Liver (tissue), 9 donors: ENCODE results near the gene MAGI1. TPM values are rescaled to one million over a fixed set of nuclear protein-coding genes. Genes with fewer than 3 reads are reported as not detected.
"Not testable (repeated sequence)": the region's sequence is repeated elsewhere in the genome, so short reads cannot be mapped to it uniquely, and the experiment has no call there.

ENCODE experiments used
- DNase-seq: peaks from one replicate; pipeline ENCODE4 v3.0.0-alpha.2; 2017; ENCODE audit warnings: low spot score
- H3K27ac ChIP-seq, 2 donors: one replicate each; pipeline ENCODE4 v1.7.0; 2013; ENCODE audit warnings: inconsistent platforms in 2 of 2, low read length in 2 of 2, control low read depth in 1 of 2, low read depth in 1 of 2, mild to moderate bottlenecking in 1 of 2
- H3K27me3 ChIP-seq, 4 donors: one replicate each; pipeline versions ENCODE4 v1.6.1 to v1.7.0; 2013; ENCODE audit warnings: low read length in 3 of 4, inconsistent platforms in 1 of 4, mild to moderate bottlenecking in 1 of 4, moderate library complexity in 1 of 4; ENCODE audit not compliant: control insufficient read depth in 4 of 4, insufficient read depth in 4 of 4
- H3K36me3 ChIP-seq, 4 donors: one replicate each; pipeline versions ENCODE4 v1.6.1 to v1.7.0; 2013; ENCODE audit warnings: low read length in 3 of 4, mild to moderate bottlenecking in 3 of 4, low read depth in 1 of 4, moderate library complexity in 1 of 4; ENCODE audit not compliant: control insufficient read depth in 4 of 4, insufficient read depth in 3 of 4
- H3K4me1 ChIP-seq, 4 donors: one replicate each; pipeline versions ENCODE4 v1.6.1 to v1.7.0; 2013; ENCODE audit warnings: low read length in 3 of 4, mild to moderate bottlenecking in 3 of 4, moderate library complexity in 1 of 4; ENCODE audit not compliant: control insufficient read depth in 4 of 4, insufficient read depth in 4 of 4
- H3K4me3 ChIP-seq, 3 donors: one replicate each; pipeline versions ENCODE4 v1.6.1 to v1.7.0; 2013; ENCODE audit warnings: low read length in 3 of 3, control low read depth in 1 of 3, low read depth in 1 of 3, mild to moderate bottlenecking in 1 of 3
- H3K9ac ChIP-seq, 2 donors: one replicate each; pipeline ENCODE4 v1.7.0; 2013; ENCODE audit warnings: low read length in 2 of 2, mild to moderate bottlenecking in 2 of 2, moderate library complexity in 2 of 2, control low read depth in 1 of 2, low read depth in 1 of 2
- H3K9me3 ChIP-seq, 4 donors: one replicate each; pipeline versions ENCODE4 v1.6.1 to v1.7.0; 2013; ENCODE audit warnings: low read length in 3 of 4; ENCODE audit not compliant: control insufficient read depth in 4 of 4
- FOXA2 ChIP-seq: IDR thresholded peaks from 2 replicates; pipeline ENCODE4 v1.6.1; 2016; ENCODE audit warnings: antibody characterized with exemption
- GABPA ChIP-seq, 2 donors: IDR thresholded peaks in 1 of 2; conservative IDR thresholded peaks in 1 of 2; 2 replicates each; pipeline ENCODE4 v1.6.1; 2016; ENCODE audit warnings: antibody characterized with exemption in 2 of 2, mild to moderate bottlenecking in 1 of 2, moderate library complexity in 1 of 2
- HNF4A ChIP-seq, 2 donors: conservative IDR thresholded peaks; 2 replicates each; pipeline ENCODE4 v1.6.1; 2016; ENCODE audit warnings: antibody characterized with exemption in 2 of 2, mild to moderate bottlenecking in 2 of 2
- JUND ChIP-seq, 2 donors: IDR thresholded peaks; 2 replicates each; pipeline ENCODE4 v1.6.1; 2016; ENCODE audit warnings: antibody characterized with exemption in 2 of 2
- NR2F2 ChIP-seq: IDR thresholded peaks from 2 replicates; pipeline ENCODE4 v1.6.1; 2016; ENCODE audit warnings: antibody characterized with exemption
- RAD21 ChIP-seq, 2 donors: IDR thresholded peaks; 2 replicates each; pipeline ENCODE4 v1.6.1; 2016; ENCODE audit warnings: antibody characterized with exemption in 2 of 2, mild to moderate bottlenecking in 2 of 2
- SP1 ChIP-seq: IDR thresholded peaks from 2 replicates; pipeline ENCODE4 v1.6.1; 2018; ENCODE audit warnings: antibody characterized with exemption, mild to moderate bottlenecking
- TAF1 ChIP-seq: conservative IDR thresholded peaks from 2 replicates; pipeline ENCODE4 v1.6.1; 2016; ENCODE audit warnings: antibody characterized with exemption, mild to moderate bottlenecking
- WGBS: extraction: QIAGEN DNeasy Blood & Tissue Kit; methylation state at CpG from one replicate; pipeline ENCODE4 v1.1.7; 2013; 5-methylcytosine and 5-hydroxymethylcytosine counted together
- polyA plus RNA-seq, 2 donors: library from polyadenylated mRNA; stranded (reverse) in 1 of 2; unstranded in 1 of 2; fragments of 200-250 nt in 1 of 2; fragments of >200 nt in 1 of 2; fragmentation: Nextera tagmentation in 1 of 2; extraction: Ambion mirVana in 1 of 2; gene quantifications; one replicate each; pipeline versions ENCODE4 v1.2.1 to v1.2.3, GENCODE V29; 2013 to 2015
- total RNA-seq, 2 donors: library from RNA; depleted of rRNA; stranded (reverse); fragments of >200 nt; gene quantifications; one replicate each; pipeline ENCODE4 v1.2.3, GENCODE V29; 2014
- TF ChIP-seq, protein P1 (sequence below): IDR thresholded peaks from 2 replicates; pipeline ENCODE4 v1.6.1; 2016; ENCODE audit warnings: antibody characterized with exemption
- TF ChIP-seq, protein P2 (sequence below): IDR thresholded peaks from 2 replicates; pipeline ENCODE4 v1.6.1; 2016; ENCODE audit warnings: antibody characterized with exemption
- TF ChIP-seq, protein P3 (sequence below): IDR thresholded peaks from 2 replicates; pipeline ENCODE4 v1.6.1; 2016; ENCODE audit warnings: antibody characterized with exemption
- donor health status: healthy.
- donor health status: healthy.
- donor health status: healthy.
- donor health status: healthy.
- donor health status: healthy.

The MAGI1 gene
- total and polyA plus RNA-seq, 4 donors, result 9.6 to 68.8 (median 14.0) TPM

DNA sequence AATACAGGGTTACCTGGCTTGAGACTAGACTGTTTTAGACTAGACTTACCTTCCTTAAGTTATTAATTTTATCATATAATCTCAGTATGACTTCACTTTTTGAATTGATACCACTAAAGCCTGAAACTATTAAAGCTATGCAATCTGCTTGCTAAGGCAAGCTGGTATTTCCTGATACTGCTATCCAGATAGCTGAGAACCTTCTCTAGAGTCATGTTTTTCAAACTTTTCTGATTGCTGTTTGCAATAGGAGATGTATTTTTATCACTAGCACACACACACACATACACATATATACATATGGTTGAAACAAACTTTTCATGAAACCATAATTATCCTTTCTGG lies 9.3 kb upstream of the MAGI1 start (continued):
- TF ChIP-seq HNF4A (conservative IDR thresholded peaks at IDR 0.05) (no peak), RAD21 (IDR thresholded peaks at IDR 0.05) (no peak), GABPA (IDR thresholded peaks at IDR 0.05 in 1 of 2, conservative IDR thresholded peaks at IDR 0.05 in 1 of 2) (no peak), NR2F2 (no peak), TAF1 (no peak)
- TF ChIP-seq, protein P1, sequence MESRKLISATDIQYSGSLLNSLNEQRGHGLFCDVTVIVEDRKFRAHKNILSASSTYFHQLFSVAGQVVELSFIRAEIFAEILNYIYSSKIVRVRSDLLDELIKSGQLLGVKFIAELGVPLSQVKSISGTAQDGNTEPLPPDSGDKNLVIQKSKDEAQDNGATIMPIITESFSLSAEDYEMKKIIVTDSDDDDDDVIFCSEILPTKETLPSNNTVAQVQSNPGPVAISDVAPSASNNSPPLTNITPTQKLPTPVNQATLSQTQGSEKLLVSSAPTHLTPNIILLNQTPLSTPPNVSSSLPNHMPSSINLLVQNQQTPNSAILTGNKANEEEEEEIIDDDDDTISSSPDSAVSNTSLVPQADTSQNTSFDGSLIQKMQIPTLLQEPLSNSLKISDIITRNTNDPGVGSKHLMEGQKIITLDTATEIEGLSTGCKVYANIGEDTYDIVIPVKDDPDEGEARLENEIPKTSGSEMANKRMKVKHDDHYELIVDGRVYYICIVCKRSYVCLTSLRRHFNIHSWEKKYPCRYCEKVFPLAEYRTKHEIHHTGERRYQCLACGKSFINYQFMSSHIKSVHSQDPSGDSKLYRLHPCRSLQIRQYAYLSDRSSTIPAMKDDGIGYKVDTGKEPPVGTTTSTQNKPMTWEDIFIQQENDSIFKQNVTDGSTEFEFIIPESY, result no peak

DNA sequence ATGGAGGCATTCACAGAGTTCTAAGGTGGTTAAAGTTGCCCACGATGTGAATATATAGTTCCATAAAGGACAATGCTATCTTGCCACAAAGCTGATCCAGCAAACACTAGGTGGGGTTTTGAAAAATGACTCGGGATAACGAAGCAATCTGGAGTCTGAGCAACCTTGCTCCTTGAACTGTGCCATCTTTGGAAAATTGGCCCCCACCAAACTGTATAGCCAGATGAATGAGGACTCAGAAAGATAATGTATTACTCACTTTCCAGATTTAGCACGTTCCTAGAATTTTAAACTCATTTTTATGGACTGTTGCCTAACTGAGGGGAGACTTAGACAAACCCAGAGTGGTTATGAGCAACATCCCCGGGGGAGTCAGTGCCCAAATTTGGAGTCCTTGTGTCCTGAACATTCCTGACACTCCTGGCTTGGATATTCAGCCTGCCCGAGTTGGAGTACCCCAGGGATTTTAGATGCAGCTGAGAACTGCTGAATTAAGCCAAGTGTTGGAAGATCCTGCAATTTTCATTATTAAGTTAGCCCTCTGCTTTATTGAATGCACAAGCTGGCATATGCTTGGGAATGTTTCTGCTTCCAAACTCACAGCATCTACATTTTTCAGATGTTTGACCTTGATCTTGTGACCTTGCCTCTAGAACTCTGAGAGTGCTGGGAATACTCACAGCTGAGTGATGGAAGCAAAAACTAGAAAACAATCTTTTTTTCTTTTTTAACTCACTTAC lies 8.8 kb upstream of the MAGI1 start:
- Histone ChIP-seq H3K4me1 (peaks cover 0 to 1% (median 0%) of the 10 kb centered on the region in 4 donors), H3K9ac (no peak overlapping the region), H3K9me3 (no peaks in the 10 kb centered on the region), H3K27me3 (no peaks in the 10 kb centered on the region), H3K27ac (no peak overlapping the region), H3K4me3 (no peak overlapping the region), H3K36me3 (no peaks in the 10 kb centered on the region)
- DNase-seq, result no peak
- TF ChIP-seq NR2F2 (peak; percentile 74), SP1 (no peak), GABPA (IDR thresholded peaks at IDR 0.05 in 1 of 2, conservative IDR thresholded peaks at IDR 0.05 in 1 of 2) (no peak), JUND (IDR thresholded peaks at IDR 0.05) (no peak), FOXA2 (no peak), RAD21 (IDR thresholded peaks at IDR 0.05) (peak in 1 of 2 donors; percentile 8)
- TF ChIP-seq, protein P2, sequence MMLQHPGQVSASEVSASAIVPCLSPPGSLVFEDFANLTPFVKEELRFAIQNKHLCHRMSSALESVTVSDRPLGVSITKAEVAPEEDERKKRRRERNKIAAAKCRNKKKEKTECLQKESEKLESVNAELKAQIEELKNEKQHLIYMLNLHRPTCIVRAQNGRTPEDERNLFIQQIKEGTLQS, result no peak
- TF ChIP-seq, protein P3, sequence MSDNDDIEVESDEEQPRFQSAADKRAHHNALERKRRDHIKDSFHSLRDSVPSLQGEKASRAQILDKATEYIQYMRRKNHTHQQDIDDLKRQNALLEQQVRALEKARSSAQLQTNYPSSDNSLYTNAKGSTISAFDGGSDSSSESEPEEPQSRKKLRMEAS, result no peak
- 71% methylated on average over 6 of the region's 6 CpGs for WGBS

DNA sequence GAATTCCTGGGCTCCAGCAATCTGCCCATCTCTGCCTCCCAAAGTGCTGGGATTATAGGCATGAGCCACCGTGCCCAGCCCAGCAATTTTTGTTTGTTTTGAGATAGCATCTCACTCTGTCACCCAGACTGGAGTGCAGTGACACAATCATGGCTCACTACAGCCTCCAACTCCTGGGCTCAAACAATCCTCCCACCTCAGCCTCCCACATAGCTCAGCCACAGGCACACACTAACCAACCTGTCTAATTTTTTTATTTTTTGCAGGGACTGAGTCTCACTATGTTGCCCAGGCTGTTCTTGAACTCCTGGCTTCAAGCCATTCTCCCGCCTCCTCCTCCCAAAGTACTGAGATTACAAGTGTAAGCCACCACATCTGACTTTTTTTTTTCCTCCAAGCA lies 7.6 kb upstream of the MAGI1 start:
- not testable (repeated sequence) for H3K27me3 ChIP-seq, H3K27ac ChIP-seq, H3K36me3 ChIP-seq, H3K4me1 ChIP-seq, H3K9ac ChIP-seq, H3K9me3 ChIP-seq, DNase-seq, H3K4me3 ChIP-seq
- 78% methylated on average over 2 of the region's 2 CpGs for WGBS

DNA sequence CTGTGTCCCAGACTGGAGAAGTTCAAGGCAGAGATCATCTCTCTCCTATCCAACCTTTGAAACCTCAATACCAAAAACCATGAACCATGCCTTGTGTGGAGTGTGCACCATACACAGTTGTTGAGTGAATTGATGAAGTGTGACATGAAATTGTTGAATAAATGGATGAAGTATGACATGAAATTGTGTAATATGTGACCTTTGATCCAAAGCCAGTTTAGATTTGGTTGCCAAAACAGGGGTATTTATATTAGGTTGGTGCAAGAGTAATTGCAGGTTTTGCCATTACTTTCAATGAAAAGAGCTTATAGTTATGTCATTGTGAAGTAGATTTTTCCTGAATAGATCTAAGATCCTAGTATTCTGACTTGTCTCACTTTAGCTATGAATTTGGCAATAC lies 3.1 kb upstream of the MAGI1 start:
- Histone ChIP-seq H3K27ac (no peak overlapping the region), H3K4me3 (no peak overlapping the region), H3K27me3 (no peaks in the 10 kb centered on the region), H3K36me3 (no peaks in the 10 kb centered on the region), H3K9me3 (no peaks in the 10 kb centered on the region), H3K9ac (no peak overlapping the region), H3K4me1 (peaks cover 0 to 17% (median 4%) of the 10 kb centered on the region in 4 donors)
- no peak for DNase-seq
- TF ChIP-seq HNF4A (conservative IDR thresholded peaks at IDR 0.05) (peak; percentile 30 to 58), NR2F2 (no peak)
